GM12873 (cell line): ENCODE results near the gene CYGB.

Experiments
- TF ChIP-seq, protein P1 (sequence below): IDR thresholded peaks from 2 replicates; pipeline ENCODE4 v1.5.1; 2012; ENCODE audit warnings: low read depth, mild to moderate bottlenecking, moderate library complexity, low read length, control low read depth; ENCODE audit not compliant: insufficient read depth; ENCODE audit errors: missing control alignments

CYGB gene

DNA sequence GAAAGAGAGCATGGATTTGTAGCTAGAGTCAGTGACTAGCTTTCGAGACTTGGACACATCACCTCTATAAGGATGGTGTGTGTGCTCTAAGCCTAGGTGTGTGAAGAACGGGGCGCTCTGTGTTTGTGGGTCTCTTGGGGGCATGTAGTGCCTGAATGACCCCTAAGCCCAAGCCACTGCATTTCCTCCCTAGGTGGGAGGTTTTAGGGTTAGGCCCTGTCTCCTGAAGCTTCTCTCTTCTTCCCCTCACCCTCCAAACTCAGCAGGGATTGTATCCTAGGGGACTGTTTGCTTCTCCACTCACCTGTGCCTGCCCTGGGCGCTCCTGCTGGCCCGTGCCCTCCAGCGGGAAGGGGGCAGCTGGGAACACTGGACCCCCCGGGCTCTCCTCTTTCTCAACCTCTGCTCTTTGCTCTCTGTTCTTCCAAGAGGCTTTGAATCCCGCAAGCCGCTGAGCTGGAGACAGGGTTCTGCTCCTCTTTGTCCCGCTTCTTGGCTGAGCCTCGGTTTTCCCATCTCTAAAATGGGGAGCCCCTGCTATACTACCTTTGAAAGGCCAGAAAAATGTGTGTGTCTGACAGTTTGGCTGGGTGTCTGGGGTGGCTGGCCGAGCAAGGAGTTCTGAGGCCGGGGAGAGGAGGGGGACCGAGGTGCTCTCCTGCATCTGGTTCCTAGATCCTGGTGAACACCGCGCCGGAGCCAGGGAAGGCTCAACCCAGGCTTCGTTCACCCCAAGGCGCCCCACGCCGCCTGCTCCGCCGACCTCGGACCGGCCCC is 810 bp downstream of the CYGB start:
- TF ChIP-seq, protein P1, sequence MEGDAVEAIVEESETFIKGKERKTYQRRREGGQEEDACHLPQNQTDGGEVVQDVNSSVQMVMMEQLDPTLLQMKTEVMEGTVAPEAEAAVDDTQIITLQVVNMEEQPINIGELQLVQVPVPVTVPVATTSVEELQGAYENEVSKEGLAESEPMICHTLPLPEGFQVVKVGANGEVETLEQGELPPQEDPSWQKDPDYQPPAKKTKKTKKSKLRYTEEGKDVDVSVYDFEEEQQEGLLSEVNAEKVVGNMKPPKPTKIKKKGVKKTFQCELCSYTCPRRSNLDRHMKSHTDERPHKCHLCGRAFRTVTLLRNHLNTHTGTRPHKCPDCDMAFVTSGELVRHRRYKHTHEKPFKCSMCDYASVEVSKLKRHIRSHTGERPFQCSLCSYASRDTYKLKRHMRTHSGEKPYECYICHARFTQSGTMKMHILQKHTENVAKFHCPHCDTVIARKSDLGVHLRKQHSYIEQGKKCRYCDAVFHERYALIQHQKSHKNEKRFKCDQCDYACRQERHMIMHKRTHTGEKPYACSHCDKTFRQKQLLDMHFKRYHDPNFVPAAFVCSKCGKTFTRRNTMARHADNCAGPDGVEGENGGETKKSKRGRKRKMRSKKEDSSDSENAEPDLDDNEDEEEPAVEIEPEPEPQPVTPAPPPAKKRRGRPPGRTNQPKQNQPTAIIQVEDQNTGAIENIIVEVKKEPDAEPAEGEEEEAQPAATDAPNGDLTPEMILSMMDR: no peak

DNA sequence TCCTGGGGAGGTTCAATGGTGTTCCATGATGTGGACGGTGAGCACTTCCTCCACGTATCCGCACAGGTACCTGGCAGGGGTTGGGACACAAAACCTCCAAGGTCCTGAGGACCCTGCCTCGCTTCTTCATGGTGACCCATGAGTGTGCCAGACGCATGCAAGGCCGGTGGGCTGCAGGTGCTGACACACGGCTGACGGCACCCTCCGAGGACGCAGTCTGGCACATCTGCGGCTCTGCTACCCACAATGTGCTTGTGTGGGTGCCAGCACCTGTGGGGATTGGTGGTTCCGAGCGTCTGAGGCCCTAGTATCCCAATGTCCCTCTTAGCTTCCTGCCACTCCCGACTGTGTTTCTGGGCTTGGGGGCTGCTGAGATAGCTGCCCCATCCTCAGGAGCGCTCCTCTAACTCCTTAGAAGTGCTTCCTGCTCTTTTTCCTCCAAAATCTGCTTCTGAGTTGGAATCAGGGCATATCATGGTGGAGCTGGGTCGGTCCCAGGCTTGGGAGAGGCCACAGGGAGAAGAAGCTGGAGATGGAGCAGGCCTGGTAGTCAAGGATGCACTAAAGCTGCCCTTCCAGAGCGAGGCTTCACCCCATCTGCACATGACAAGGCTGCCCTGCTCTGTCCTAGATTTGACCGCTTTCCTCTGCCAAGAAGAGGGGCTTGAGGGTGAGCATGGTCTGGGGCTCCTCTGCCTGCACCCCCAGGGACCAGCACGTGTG is 1.6 kb downstream of the CYGB start:
- TF ChIP-seq, protein P1: no peak

DNA sequence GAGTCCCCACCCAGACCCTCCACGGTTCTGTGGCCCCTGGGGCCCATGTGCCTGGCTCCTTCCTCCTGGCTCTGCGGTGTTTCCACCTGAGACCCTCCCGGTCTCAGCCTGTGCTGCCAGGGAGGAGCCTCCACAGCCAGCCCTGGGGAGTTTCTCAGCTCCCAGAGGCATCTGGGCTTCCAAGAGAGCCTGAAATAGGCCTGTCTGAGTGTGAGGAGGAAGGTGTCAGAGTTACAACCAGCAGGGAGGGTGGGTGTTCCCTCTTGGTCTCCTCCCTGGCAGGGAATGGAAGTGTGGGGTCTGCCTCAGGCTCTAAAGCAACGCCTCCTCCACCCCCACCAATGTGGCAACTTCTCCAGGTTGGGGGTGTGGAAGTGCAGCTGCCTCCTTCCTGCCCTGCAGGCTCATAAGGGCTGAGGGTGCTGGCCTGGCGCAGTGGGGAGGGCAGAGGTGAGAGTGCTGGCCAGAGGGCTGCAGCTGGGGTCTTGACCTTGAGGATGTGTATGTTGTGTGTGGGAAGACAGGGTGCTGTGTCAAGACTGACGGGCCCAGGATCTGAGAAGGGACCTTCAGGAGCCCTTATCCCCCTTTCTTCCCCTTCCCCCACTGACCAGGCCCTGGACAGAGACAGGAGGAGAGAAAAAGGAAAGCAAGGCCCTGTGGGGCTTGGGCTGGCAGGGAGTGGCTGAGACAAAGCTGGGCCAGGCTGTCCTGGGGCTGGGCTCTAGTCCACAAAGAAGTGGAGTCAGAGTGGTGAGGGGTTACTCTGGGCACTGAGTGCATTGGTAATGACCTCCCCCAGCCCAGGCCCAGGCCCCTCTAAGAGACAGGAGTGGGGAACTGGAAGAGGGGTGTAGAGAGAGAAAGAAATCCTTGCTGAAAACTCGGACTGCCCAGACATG is 2.4 kb downstream of the CYGB start:
- TF ChIP-seq, protein P1: no peak

DNA sequence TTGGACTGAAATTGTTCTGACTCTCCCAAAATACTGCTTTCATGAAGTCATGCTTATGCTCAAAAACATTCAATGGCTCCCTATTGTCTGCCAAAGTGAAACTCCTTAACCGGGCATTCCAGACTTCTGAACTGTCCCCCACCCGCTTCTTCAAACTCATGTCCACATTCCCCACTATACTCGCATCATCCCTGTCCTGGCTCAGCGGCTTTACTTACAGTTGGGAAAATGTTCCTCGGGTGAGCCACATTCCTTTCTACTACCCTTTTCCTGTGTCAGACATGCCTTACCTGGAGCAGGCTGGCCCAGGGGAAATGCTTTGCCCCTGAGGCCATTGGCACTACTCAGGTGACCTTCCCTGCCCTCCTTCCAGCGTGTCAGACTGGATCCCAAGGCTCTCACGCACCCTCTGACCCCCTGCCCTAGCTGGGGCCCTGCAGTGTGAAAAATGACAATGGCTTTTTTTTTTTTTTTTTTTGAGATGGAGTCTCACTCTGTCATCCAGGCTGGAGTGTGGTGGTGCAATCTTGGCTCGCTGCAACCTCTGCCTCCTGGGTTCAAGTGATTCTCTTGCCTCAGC is 5.3 kb downstream of the CYGB start:
- TF ChIP-seq, protein P1: no peak

DNA sequence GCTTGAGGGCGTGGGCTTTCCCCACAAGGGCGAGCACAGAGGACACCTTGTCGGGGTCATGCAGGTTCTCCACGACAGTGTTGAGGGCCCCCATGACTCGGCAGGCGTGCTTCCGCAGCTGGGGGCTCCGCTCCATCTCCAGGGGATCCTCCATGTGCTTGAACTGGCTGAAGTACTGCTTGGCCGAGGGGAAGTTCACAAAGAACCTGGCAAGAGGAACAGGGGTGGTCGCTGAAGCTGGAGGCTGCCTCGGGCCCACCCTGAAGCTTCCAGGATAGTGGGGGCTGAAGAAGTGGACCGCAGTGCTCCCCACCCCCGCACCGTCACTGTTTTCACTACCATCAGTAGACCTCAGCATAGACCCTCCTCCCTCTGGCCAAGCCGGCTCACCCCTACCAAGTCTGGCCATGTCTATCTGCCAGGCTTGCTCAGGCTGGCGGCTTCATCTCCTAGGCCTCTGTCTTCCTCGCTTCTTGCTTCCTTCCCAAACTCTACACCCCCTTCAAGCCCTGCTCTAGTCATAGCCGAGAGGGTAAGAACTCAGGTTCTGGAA is 5.9 kb downstream of the CYGB start:
- TF ChIP-seq, protein P1: no peak

DNA sequence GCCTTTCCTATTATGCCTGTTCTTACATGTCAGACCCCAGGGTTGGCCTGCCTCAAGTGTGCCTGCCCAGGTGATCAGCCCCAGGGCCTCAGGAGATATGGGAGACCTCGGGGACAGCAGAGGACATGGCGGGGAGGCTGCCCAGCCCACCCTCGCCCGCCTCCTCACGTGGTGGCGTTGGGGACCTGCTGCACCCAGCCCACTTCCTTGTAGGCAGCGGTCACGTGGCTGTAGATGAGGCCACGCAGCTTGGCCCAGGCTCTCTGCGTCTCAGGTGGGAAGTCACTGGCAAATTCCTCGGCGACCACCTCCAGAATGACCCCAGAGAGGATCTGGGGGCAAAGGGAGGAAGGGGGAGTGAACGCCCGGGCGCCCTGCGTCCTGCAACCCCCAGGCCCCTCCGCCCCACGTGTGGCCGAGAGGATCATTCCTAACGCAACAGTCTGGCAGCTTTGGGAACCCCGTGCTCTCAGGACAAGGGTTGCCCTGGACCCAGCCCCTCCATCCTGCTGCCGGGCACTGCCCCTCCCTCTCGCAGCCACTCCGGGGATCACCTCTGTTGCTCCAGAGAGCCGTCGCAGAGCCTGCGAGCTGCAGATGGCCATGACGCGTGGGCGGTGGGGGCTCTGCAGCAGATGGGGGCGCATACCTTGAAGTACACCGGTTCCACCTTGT is 6.6 kb downstream of the CYGB start:
- TF ChIP-seq, protein P1: no peak
